WTC11 (cell line): ENCODE data around the gene HYDIN.

Experiments used
- ATF1 ChIP-seq: sonication (generic); formaldehyde crosslinking; IDR thresholded peaks from 2 replicates; pipeline ENCODE4 v1.8.1; 2023; ENCODE audit warnings: mild to moderate bottlenecking, moderate library complexity, missing genetic modification reagents
- ATF2 ChIP-seq: sonication (generic); formaldehyde crosslinking; IDR thresholded peaks from 2 replicates; pipeline ENCODE4 v1.8.1; 2022; ENCODE audit warnings: low read depth, missing genetic modification reagents, borderline replicate concordance
- FOXJ3 ChIP-seq: sonication (generic); formaldehyde crosslinking; IDR thresholded peaks from 2 replicates; pipeline ENCODE4 v1.9.0; 2021; ENCODE audit warnings: missing genetic modification reagents, mild to moderate bottlenecking, borderline replicate concordance
- FOXK1 ChIP-seq: sonication (generic); formaldehyde crosslinking; IDR thresholded peaks from 2 replicates; pipeline ENCODE4 v1.8.0; 2022; ENCODE audit warnings: mild to moderate bottlenecking, moderate library complexity, missing genetic modification reagents
- IRF2 ChIP-seq: sonication (generic); formaldehyde crosslinking; IDR thresholded peaks from 2 replicates; pipeline ENCODE4 v1.8.0; 2022; ENCODE audit warnings: low read depth, missing genetic modification reagents, borderline replicate concordance
- NFATC4 ChIP-seq: fragments of 250-450 bp; sonication (Bioruptor Pico); IDR thresholded peaks from 2 replicates; pipeline ENCODE4 v1.9.0; 2021; ENCODE audit warnings: mild to moderate bottlenecking
- SP1 ChIP-seq: sonication (generic); formaldehyde crosslinking; conservative IDR thresholded peaks from 2 replicates; pipeline ENCODE4 v1.8.1; 2022; ENCODE audit warnings: missing genetic modification reagents
- TCF7 ChIP-seq: sonication (generic); formaldehyde crosslinking; IDR thresholded peaks from 2 replicates; pipeline ENCODE4 v1.8.0; 2022; ENCODE audit warnings: mild to moderate bottlenecking, low read depth, missing genetic modification reagents, moderate library complexity
- ZBTB21 ChIP-seq: sonication (generic); formaldehyde crosslinking; IDR thresholded peaks from 2 replicates; pipeline ENCODE4 v1.8.1; 2023; ENCODE audit warnings: mild to moderate bottlenecking, missing genetic modification reagents, borderline replicate concordance
- ZNF263 ChIP-seq: sonication (generic); formaldehyde crosslinking; IDR thresholded peaks from 2 replicates; pipeline ENCODE4 v1.8.1; 2022; ENCODE audit warnings: low read depth, mild to moderate bottlenecking, moderate library complexity, missing genetic modification reagents
- ZNF423 ChIP-seq: fragments of 250-450 bp; sonication (Bioruptor Pico); IDR thresholded peaks from 2 replicates; pipeline ENCODE4 v2.1.2; 2022; ENCODE audit warnings: mild to moderate bottlenecking, moderate library complexity
- TF ChIP-seq, protein P1 (sequence below): sonication (generic); formaldehyde crosslinking; IDR thresholded peaks from 2 replicates; pipeline ENCODE4 v1.8.0; 2023; ENCODE audit warnings: missing genetic modification reagents, mild to moderate bottlenecking, borderline replicate concordance
- TF ChIP-seq, protein P2 (sequence below): fragments of 200-600 bp; IDR thresholded peaks from 2 replicates; pipeline ENCODE4 v1.8.0; 2022; ENCODE audit warnings: antibody characterized with exemption
- TF ChIP-seq, protein P3 (sequence below): sonication (generic); formaldehyde crosslinking; IDR thresholded peaks from 2 replicates; pipeline ENCODE4 v1.8.1; 2023; ENCODE audit warnings: mild to moderate bottlenecking, missing genetic modification reagents, moderate library complexity

DNA sequence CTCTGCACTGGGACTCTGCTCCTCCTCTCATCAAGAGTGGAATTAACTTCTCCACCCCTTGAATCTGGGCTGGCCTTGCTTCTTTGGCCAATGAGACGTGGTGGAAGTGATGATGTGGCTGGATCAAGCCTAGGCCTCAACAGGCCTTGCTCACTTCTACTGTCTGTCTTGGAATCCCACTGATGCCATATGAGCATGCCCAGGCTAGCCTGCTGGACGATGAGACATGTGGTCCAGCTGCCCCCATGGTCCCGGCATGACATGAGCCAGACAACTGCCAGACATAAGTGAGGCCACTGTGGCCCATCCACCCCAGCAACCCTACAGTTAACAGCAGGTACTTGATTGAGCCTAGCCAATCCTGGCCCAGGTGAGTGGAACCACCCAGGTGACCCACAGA lies 448.3 kb downstream of the HYDIN start:
- TF ChIP-seq TCF7 (CRISPR knock-in tag), result no peak
- no peak for TF ChIP-seq FOXK1 (CRISPR knock-in tag)
- TF ChIP-seq ATF2, result no peak
- TF ChIP-seq ZBTB21 (CRISPR knock-in tag), result no peak
- TF ChIP-seq IRF2 (CRISPR knock-in tag), result no peak
- no peak for TF ChIP-seq SP1
- TF ChIP-seq, protein P1, sequence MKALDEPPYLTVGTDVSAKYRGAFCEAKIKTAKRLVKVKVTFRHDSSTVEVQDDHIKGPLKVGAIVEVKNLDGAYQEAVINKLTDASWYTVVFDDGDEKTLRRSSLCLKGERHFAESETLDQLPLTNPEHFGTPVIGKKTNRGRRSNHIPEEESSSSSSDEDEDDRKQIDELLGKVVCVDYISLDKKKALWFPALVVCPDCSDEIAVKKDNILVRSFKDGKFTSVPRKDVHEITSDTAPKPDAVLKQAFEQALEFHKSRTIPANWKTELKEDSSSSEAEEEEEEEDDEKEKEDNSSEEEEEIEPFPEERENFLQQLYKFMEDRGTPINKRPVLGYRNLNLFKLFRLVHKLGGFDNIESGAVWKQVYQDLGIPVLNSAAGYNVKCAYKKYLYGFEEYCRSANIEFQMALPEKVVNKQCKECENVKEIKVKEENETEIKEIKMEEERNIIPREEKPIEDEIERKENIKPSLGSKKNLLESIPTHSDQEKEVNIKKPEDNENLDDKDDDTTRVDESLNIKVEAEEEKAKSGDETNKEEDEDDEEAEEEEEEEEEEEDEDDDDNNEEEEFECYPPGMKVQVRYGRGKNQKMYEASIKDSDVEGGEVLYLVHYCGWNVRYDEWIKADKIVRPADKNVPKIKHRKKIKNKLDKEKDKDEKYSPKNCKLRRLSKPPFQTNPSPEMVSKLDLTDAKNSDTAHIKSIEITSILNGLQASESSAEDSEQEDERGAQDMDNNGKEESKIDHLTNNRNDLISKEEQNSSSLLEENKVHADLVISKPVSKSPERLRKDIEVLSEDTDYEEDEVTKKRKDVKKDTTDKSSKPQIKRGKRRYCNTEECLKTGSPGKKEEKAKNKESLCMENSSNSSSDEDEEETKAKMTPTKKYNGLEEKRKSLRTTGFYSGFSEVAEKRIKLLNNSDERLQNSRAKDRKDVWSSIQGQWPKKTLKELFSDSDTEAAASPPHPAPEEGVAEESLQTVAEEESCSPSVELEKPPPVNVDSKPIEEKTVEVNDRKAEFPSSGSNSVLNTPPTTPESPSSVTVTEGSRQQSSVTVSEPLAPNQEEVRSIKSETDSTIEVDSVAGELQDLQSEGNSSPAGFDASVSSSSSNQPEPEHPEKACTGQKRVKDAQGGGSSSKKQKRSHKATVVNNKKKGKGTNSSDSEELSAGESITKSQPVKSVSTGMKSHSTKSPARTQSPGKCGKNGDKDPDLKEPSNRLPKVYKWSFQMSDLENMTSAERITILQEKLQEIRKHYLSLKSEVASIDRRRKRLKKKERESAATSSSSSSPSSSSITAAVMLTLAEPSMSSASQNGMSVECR (CRISPR knock-in tag), result no peak
- TF ChIP-seq, protein P2, sequence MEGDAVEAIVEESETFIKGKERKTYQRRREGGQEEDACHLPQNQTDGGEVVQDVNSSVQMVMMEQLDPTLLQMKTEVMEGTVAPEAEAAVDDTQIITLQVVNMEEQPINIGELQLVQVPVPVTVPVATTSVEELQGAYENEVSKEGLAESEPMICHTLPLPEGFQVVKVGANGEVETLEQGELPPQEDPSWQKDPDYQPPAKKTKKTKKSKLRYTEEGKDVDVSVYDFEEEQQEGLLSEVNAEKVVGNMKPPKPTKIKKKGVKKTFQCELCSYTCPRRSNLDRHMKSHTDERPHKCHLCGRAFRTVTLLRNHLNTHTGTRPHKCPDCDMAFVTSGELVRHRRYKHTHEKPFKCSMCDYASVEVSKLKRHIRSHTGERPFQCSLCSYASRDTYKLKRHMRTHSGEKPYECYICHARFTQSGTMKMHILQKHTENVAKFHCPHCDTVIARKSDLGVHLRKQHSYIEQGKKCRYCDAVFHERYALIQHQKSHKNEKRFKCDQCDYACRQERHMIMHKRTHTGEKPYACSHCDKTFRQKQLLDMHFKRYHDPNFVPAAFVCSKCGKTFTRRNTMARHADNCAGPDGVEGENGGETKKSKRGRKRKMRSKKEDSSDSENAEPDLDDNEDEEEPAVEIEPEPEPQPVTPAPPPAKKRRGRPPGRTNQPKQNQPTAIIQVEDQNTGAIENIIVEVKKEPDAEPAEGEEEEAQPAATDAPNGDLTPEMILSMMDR, result no peak
- no peak for TF ChIP-seq ZNF263
- TF ChIP-seq ZNF423, result no peak
- TF ChIP-seq FOXJ3 (CRISPR knock-in tag), result no peak
- no peak for TF ChIP-seq ATF1 (CRISPR knock-in tag)
- TF ChIP-seq, protein P3, sequence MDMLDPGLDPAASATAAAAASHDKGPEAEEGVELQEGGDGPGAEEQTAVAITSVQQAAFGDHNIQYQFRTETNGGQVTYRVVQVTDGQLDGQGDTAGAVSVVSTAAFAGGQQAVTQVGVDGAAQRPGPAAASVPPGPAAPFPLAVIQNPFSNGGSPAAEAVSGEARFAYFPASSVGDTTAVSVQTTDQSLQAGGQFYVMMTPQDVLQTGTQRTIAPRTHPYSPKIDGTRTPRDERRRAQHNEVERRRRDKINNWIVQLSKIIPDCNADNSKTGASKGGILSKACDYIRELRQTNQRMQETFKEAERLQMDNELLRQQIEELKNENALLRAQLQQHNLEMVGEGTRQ (CRISPR knock-in tag), result no peak
- TF ChIP-seq NFATC4, result no peak
